ENCODE results near the gene ADM2.

DNA sequence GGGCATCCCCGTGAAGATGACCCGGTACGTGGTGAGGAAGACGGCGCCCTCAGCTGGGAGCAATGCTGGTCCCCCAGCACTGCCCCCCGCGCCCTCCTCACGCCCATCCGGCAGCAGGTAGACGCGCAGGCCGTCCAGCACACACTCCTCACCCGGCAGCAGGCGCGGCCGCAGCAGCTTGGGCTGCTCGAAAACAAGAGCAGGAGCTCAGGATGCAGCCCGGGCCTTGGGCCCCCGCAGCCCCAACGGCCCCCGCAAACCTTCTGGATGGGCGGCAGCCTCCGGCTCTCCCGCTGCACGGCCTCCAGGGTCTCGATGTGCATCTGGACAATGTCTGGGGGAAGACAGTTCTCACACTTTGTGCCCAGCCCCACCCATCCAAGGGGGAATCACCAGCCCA, 19.8 kb upstream of the ADM2 start:
- TF ChIP-seq POLR2AphosphoS5 (IDR thresholded peaks at IDR 0.05; ENCODE audit: borderline replicate concordance, low read depth, low read length), result no peak
- no peak for TF ChIP-seq EZH2 (IDR thresholded peaks at IDR 0.05)
- no peak for TF ChIP-seq FOXP2 (optimal IDR thresholded peaks at IDR 0.05; ENCODE audit: control extremely low read depth, extremely low read length, insufficient read depth)

All from SK-N-MC (cell line).